Measurements from ENCODE around the gene CAMKV. TPM values are rescaled to one million over a fixed set of nuclear protein-coding genes. Genes with fewer than 3 reads are reported as not detected.
A peak's percentile ranks its signal among the peaks of the same experiment; 100 is the strongest.

Gene CAMKV
- polyA plus RNA-seq, 1 donor (not counting 4 experiments of a cell fraction or from before 2014, with no cell fraction given) = not detected

DNA sequence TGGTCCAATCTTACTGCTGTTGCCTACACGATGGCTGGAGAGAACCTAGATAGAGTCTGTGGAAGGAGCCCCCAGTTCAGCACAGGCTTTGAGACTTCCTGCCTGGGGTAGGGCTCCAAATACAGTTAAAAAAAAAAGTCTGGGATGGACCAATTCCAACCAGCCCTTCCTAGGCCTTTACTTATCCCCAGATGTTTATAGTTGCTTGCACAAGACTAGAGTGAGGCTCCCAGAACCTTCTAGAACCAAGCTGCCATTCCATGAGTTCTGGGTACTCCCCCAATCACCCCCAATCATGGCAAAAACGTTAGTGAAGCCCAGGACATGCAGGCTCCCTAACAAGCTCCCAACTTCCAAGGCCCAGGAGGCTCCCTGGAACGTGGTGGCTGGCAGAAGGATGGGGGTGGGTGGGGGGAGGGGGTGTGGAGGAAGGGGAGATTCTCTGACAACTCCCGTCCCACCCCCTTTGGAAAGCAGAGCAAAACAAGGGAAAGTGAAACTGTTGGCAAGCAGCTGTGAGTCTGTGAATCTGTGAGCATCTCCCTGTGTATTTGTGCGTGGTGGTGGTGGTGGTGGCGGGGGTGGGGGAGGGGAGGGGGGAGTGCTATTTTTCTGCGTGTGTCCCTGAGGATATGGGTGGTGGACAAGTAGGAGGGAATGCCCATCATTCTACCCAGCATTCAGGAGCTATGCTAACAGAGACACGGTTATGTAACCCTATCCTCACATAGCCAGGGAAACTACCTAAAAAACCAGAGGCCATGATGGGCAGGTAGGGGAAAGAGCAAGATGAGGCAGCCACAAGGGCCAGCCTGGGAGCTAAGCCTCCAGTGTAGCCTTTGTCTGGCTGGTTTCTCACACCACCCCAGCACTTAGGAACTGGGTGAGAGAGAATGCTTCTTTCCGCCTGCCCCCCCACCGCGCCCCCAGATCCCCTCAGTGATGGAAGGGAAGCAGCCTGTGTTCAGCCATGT, 31.9 kb upstream of the CAMKV start:
- H3K9me3 ChIP-seq (ENCODE audit: control insufficient read depth, low read depth, low read length) = no peaks in the 10 kb centered on the region
- H4K20me1 ChIP-seq (ENCODE audit: control insufficient read depth, extremely low read depth, insufficient read depth, low read length) = no peaks in the 10 kb centered on the region
- dilution Hi-C loops (cut with MboI; ENCODE audit: extremely low pct_ligation_motif_present, low sequenced_read_pairs) = no loop called here
- H3K4me2 ChIP-seq (ENCODE audit: control insufficient read depth, extremely low read depth, insufficient read depth, low read depth, low read length) = peak overlapping the region; percentile 93
- H3K79me2 ChIP-seq (ENCODE audit: control insufficient read depth, insufficient read depth, low read length) = peaks cover 66% of the 10 kb centered on the region
- FAIRE-seq (peak; percentile 39), DNase-seq (ENCODE audit: low read depth, low spot score) (no peak)
- peaks cover 20 to 31% of the 10 kb centered on the region in 2 experiments for H3K36me3 ChIP-seq (ENCODE audit: control insufficient read depth in 2 of 2, extremely low read depth in 1 of 2, insufficient read depth in 2 of 2, low read length in 2 of 2)
- no peak overlapping the region for H2AFZ ChIP-seq (ENCODE audit: control insufficient read depth, low read length)
- peak overlapping the region; percentile 97 for H3K27ac ChIP-seq (ENCODE audit: control insufficient read depth, insufficient read depth, low read length)
- H3K9me1 ChIP-seq (ENCODE audit: control insufficient read depth, extremely low read depth, insufficient read depth, low read length) = peaks cover 5% of the 10 kb centered on the region
- H3K4me3 ChIP-seq (ENCODE audit: control insufficient read depth in 2 of 3, extremely low read depth in 1 of 3, insufficient read depth in 2 of 3, low read depth in 1 of 3, low read length in 3 of 3) = peak overlapping the region; percentile 69 to 84 (median 81)
- H3K9ac ChIP-seq (ENCODE audit: control insufficient read depth, extremely low read depth, insufficient read depth, low read length) = peak overlapping the region; percentile 86
- no peaks in the 10 kb centered on the region for H3K27me3 ChIP-seq (ENCODE audit: control insufficient read depth, extremely low read depth, insufficient read depth, low read length)
- peaks cover 44% of the 10 kb centered on the region for H3K4me1 ChIP-seq (ENCODE audit: control insufficient read depth, extremely low read depth, insufficient read depth, low read length)
- TF ChIP-seq EZH2 (IDR thresholded peaks at IDR 0.05; ENCODE audit: low read length) = no peak
- TF ChIP-seq, protein P1, sequence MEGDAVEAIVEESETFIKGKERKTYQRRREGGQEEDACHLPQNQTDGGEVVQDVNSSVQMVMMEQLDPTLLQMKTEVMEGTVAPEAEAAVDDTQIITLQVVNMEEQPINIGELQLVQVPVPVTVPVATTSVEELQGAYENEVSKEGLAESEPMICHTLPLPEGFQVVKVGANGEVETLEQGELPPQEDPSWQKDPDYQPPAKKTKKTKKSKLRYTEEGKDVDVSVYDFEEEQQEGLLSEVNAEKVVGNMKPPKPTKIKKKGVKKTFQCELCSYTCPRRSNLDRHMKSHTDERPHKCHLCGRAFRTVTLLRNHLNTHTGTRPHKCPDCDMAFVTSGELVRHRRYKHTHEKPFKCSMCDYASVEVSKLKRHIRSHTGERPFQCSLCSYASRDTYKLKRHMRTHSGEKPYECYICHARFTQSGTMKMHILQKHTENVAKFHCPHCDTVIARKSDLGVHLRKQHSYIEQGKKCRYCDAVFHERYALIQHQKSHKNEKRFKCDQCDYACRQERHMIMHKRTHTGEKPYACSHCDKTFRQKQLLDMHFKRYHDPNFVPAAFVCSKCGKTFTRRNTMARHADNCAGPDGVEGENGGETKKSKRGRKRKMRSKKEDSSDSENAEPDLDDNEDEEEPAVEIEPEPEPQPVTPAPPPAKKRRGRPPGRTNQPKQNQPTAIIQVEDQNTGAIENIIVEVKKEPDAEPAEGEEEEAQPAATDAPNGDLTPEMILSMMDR (optimal IDR thresholded peaks at IDR 0.05 in 1 of 3, IDR thresholded peaks at IDR 0.05 in 1 of 3, conservative IDR thresholded peaks at IDR 0.05 in 1 of 3; ENCODE audit: extremely low read depth in 1 of 3, insufficient read depth in 2 of 3, low read length in 3 of 3) = no peak

DNA sequence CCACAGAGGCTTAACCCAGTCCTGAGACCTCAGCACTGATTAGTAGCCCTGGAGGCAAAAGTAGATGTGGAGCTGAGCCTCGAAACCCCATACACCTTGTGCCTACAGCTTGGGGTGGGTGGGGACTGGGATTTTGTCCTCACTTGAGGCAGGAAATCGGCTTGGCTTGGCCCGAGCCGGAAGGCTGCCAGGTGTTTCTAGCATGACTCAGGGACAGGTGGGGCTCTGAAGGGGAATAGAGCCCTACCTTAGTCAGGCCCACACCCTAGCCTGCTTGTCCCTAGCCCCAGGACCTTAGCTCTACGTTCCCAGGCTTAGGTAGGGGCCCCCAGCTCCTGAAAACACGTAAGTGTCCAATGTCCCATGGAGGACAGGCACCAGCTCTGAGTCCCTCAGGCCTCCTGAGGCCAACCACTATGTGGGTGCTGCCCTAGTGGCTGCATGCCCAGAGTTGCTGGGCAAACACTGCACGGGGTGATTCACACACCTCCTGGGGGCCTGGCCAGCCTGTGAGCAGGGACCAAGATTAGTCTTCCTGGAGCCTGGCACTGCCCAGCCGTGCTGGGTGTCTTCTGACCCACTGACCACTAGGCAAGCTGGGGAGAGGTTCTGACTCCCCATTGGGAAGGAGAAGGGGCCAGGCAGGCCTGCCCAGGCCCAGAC, 30.9 kb upstream of the CAMKV start:
- dilution Hi-C loops (cut with MboI; ENCODE audit: extremely low pct_ligation_motif_present, low sequenced_read_pairs) = no loop called here
- DNase-seq (ENCODE audit: low read depth, low spot score) (peak; percentile 99), FAIRE-seq (peak; percentile 95)
- H4K20me1 ChIP-seq (ENCODE audit: control insufficient read depth, extremely low read depth, insufficient read depth, low read length) = no peaks in the 10 kb centered on the region
- no peaks in the 10 kb centered on the region for H3K27me3 ChIP-seq (ENCODE audit: control insufficient read depth, extremely low read depth, insufficient read depth, low read length)
- H3K4me2 ChIP-seq (ENCODE audit: control insufficient read depth, extremely low read depth, insufficient read depth, low read depth, low read length) = peak overlapping the region; percentile 93
- peaks cover 30 to 40% of the 10 kb centered on the region in 2 experiments for H3K36me3 ChIP-seq (ENCODE audit: control insufficient read depth in 2 of 2, extremely low read depth in 1 of 2, insufficient read depth in 2 of 2, low read length in 2 of 2)
- H3K9ac ChIP-seq (ENCODE audit: control insufficient read depth, extremely low read depth, insufficient read depth, low read length) = peak overlapping the region; percentile 86
- no peaks in the 10 kb centered on the region for H3K9me3 ChIP-seq (ENCODE audit: control insufficient read depth, low read depth, low read length)
- H2AFZ ChIP-seq (ENCODE audit: control insufficient read depth, low read length) = no peak overlapping the region
- peaks cover 5% of the 10 kb centered on the region for H3K9me1 ChIP-seq (ENCODE audit: control insufficient read depth, extremely low read depth, insufficient read depth, low read length)
- H3K27ac ChIP-seq (ENCODE audit: control insufficient read depth, insufficient read depth, low read length) = peak overlapping the region; percentile 97
- TF ChIP-seq, protein P1 (optimal IDR thresholded peaks at IDR 0.05 in 1 of 3, IDR thresholded peaks at IDR 0.05 in 1 of 3, conservative IDR thresholded peaks at IDR 0.05 in 1 of 3; ENCODE audit: extremely low read depth in 1 of 3, insufficient read depth in 2 of 3, low read length in 3 of 3) = no peak
- no peak for TF ChIP-seq EZH2 (IDR thresholded peaks at IDR 0.05; ENCODE audit: low read length)
- H3K79me2 ChIP-seq (ENCODE audit: control insufficient read depth, insufficient read depth, low read length) = peaks cover 75% of the 10 kb centered on the region
- peak overlapping the region; percentile 69 to 81 (median 74) for H3K4me3 ChIP-seq (ENCODE audit: control insufficient read depth in 2 of 3, extremely low read depth in 1 of 3, insufficient read depth in 2 of 3, low read depth in 1 of 3, low read length in 3 of 3)
- peaks cover 34% of the 10 kb centered on the region for H3K4me1 ChIP-seq (ENCODE audit: control insufficient read depth, extremely low read depth, insufficient read depth, low read length)

Measured in keratinocyte (primary cell).